ENCODE results near the gene CRKL. TPM values are rescaled to one million over a fixed set of nuclear protein-coding genes. Genes with fewer than 3 reads are reported as not detected.

The CRKL gene
- total RNA-seq, 1 experiment from 2014 or later = 87.7 TPM

DNA sequence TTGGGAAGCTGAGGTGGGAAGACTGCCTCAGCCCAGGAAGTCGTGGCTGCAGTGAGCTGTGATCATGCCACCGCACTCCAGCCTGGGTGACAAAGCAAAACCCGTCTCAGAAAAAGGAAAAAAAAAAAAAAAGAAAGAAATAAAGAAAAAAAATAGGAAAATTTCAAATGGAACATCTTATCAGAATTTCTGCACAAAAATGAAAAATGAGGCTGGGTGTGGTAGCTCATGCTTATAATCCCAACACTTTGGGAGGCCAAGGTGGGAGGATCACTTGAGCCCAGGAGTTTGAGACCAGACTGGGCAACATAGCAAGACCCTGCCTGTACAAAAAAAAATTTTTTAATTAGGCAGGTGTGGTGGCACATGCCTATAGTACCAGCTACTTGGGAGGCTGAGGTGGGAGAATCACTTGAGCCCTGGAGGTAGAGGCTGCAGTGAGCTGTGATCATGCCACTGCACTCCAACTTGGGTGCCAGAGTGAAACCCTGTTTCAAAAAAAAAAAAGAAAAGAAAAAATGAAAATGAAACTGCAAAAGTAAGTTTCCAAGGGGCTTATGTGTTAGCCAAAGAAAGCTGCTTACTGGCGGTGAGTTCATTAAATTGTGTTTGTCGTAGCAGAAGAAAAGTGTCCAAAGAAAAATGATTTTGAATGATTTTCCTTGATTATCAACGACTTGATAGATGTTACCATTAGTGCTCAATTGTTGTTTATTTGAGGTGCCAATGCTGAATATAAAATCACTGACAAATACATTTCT lies 7.5 kb upstream of the CRKL start:
- DNase-seq (ENCODE audit: low read depth, low spot score) = no peak
- CTCF ChIA-PET = no interaction called here
- no peak overlapping the region for H3K27ac ChIP-seq (ENCODE audit: low read depth, low read length)
- intact Hi-C loops (cut with micrococcal nuclease) = no loop called here
- H3K27me3 ChIP-seq (ENCODE audit: insufficient read depth, low read length) = no peaks in the 10 kb centered on the region
- no peak for ATAC-seq
- POLR2A ChIA-PET = no interaction called here
- H3K36me3 ChIP-seq (ENCODE audit: control insufficient read depth in 1 of 2, insufficient read depth in 2 of 2, low read length in 2 of 2) = no peaks in the 10 kb centered on the region
- H3K9me3 ChIP-seq (ENCODE audit: control insufficient read depth in 1 of 2, insufficient read depth in 1 of 2, low read depth in 1 of 2, low read length in 2 of 2) = no peaks in the 10 kb centered on the region
- H4K20me1 ChIP-seq (ENCODE audit: insufficient read depth) = no peaks in the 10 kb centered on the region
- H3K9me2 ChIP-seq (ENCODE audit: insufficient read depth) = no peaks in the 10 kb centered on the region
- H3K79me2 ChIP-seq (ENCODE audit: insufficient read depth, low read length) = no peaks in the 10 kb centered on the region
- H2AFZ ChIP-seq (ENCODE audit: low read depth, low read length, poor library complexity, severe bottlenecking) = no peak overlapping the region
- no peak overlapping the region for H3K4me3 ChIP-seq (replicated peaks in 1 of 2; ENCODE audit: low read depth in 1 of 2, low read length in 2 of 2)
- no TSS peak for BruUV-seq (replicated peaks)
- peaks cover 0 to 3% of the 10 kb centered on the region in 2 experiments; a peak in 1 of 4 replicates for H3K4me1 ChIP-seq (ENCODE audit: control insufficient read depth in 1 of 2, insufficient read depth in 2 of 2, low read length in 2 of 2)
- RAD21 ChIA-PET (ENCODE audit: low non-redundant PET in 1 of 2, low total read pairs in 2 of 2, uncharacterized antibody in 2 of 2, unreplicated experiment in 2 of 2) = no interaction called here
- H3K4me2 ChIP-seq (ENCODE audit: low read length) = no peak overlapping the region
- no peak for TF ChIP-seq ZFX (IDR thresholded peaks at IDR 0.05)
- no peak for TF ChIP-seq ELF1 (IDR thresholded peaks at IDR 0.05; ENCODE audit: borderline replicate concordance, low read depth)
- TF ChIP-seq ZBTB33 (IDR thresholded peaks at IDR 0.05; ENCODE audit: extremely low read depth, insufficient replicate concordance, low read length) = no peak
- TF ChIP-seq YY1 (IDR thresholded peaks at IDR 0.05; ENCODE audit: extremely low read depth, insufficient replicate concordance, low read depth, low read length) = no peak
- TF ChIP-seq EGR1 (IDR thresholded peaks at IDR 0.05; ENCODE audit: low read depth) = no peak
- TF ChIP-seq SRF (IDR thresholded peaks at IDR 0.05; ENCODE audit: low read depth) = no peak
- no peak for TF ChIP-seq REST (IDR thresholded peaks at IDR 0.05; ENCODE audit: low read depth)
- TF ChIP-seq CBX3 (IDR thresholded peaks at IDR 0.05; ENCODE audit: low read depth) = no peak
- TF ChIP-seq TCF7L2 (IDR thresholded peaks at IDR 0.05; ENCODE audit: borderline replicate concordance, extremely low read depth, insufficient read depth, insufficient read length) = no peak
- H3K9ac ChIP-seq (ENCODE audit: low read length) = no peak overlapping the region

All from HCT116 (cell line).